GM12878 (cell line): ENCODE data around the gene GLYAT. TPM values are rescaled to one million over a fixed set of nuclear protein-coding genes. Genes with fewer than 3 reads are reported as not detected.

Experiments used
- ATAC-seq: fragments of 200-7000 bp; cut with Tn5 transposase; 3 replicates; pipeline ENCODE4 v1.9.1; 2020; ENCODE audit warnings: mild to moderate bottlenecking, moderate library complexity
- BruUV-seq: library from RNA; stranded (reverse); fragments of 400-500 nt; replicated peaks from 2 replicates; lab custom pipeline; 2021; lab: Mats Ljungman, UMichigan
- CTCF ChIA-PET: fragments of 300-600 bp; sonication (Branson Sonifier 250); formaldehyde crosslinking; extraction: SDS; loops from one replicate; lab custom pipeline; 2021; ENCODE audit warnings: inconsistent platforms; lab: Yijun Ruan, JAX
- POLR2A ChIA-PET: fragments of 350-600 bp; formaldehyde crosslinking; extraction: SDS; loops from one replicate; lab custom pipeline; 2021; ENCODE audit warnings: inconsistent platforms; lab: Charles Lee
- RAD21 ChIA-PET: fragments of 300-600 bp; sonication (Branson Sonifier 250); formaldehyde crosslinking; loops from one replicate; lab custom pipeline; 2023; ENCODE audit warnings: antibody characterized with exemption; ENCODE audit not compliant: unreplicated experiment; lab: Charles Lee
- SMC1A ChIA-PET: fragments of 300-600 bp; sonication (Branson Sonifier 250); formaldehyde crosslinking; loops from one replicate; lab custom pipeline; 2023; ENCODE audit not compliant: unreplicated experiment, uncharacterized antibody; lab: Charles Lee
- DNase-seq: peaks from one replicate; pipeline ENCODE4 v3.0.0-alpha.2; 2011; ENCODE audit warnings: low read depth, low spot score
- FAIRE-seq: peaks from 3 replicates; lab custom pipeline; 2011; peaks lifted over from hg19 to GRCh38; lab: Jason Lieb, UNC
- H2AFZ ChIP-seq: 2 replicates; pipeline ENCODE4 v1.6.0; 2011; ENCODE audit warnings: low read depth, low read length, control low read depth; ENCODE audit not compliant: control insufficient read depth
- H3K27ac ChIP-seq: 2 replicates; pipeline ENCODE4 v1.5.1; 2011; ENCODE audit warnings: control low read depth; ENCODE audit not compliant: control insufficient read depth, insufficient read depth
- H3K27me3 ChIP-seq, 2 experiments: replicated peaks in 1 of 2; 2 replicates each; pipeline versions ENCODE4 v1.6.0 to v1.6.1; 2011; ENCODE audit warnings: low read length in 1 of 2; ENCODE audit not compliant: control insufficient read depth in 2 of 2, insufficient read depth in 2 of 2
- H3K36me3 ChIP-seq, 2 experiments: 2 replicates each; pipeline ENCODE4 v1.5.1; 2011; ENCODE audit warnings: low read length in 1 of 2; ENCODE audit not compliant: control insufficient read depth in 2 of 2, insufficient read depth in 2 of 2
- H3K4me1 ChIP-seq: 2 replicates; pipeline ENCODE4 v1.6.1; 2011; ENCODE audit warnings: mild to moderate bottlenecking, low read length, moderate library complexity, mixed read lengths; ENCODE audit not compliant: control insufficient read depth, insufficient read depth
- H3K4me2 ChIP-seq: 2 replicates; pipeline ENCODE4 v1.6.0; 2011; ENCODE audit warnings: control low read depth; ENCODE audit not compliant: control insufficient read depth, insufficient read depth
- H3K4me3 ChIP-seq: fragments of 200-600 bp; sonication (generic); 2 replicates; pipeline ENCODE4 v1.5.1; 2016
- H3K79me2 ChIP-seq: 2 replicates; pipeline ENCODE4 v1.6.0; 2011; ENCODE audit warnings: low read length; ENCODE audit not compliant: control insufficient read depth, insufficient read depth
- H3K9ac ChIP-seq: 2 replicates; pipeline ENCODE4 v1.8.0; 2011; ENCODE audit warnings: low read length, control low read depth, mixed read lengths; ENCODE audit not compliant: control insufficient read depth, insufficient read depth
- H3K9me3 ChIP-seq: replicated peaks from 3 replicates; pipeline ENCODE4 v1.5.1; 2011; ENCODE audit warnings: mild to moderate bottlenecking, low read length; ENCODE audit not compliant: control insufficient read depth, insufficient read depth
- H4K20me1 ChIP-seq: 2 replicates; pipeline ENCODE4 v1.6.0; 2011; ENCODE audit not compliant: control insufficient read depth, insufficient read depth
- BACH1 ChIP-seq: fragments of 450-650 bp; IDR thresholded peaks from 2 replicates; pipeline ENCODE4 v1.6.1; 2017; ENCODE audit warnings: mild to moderate bottlenecking, borderline replicate concordance
- CBFB ChIP-seq: IDR thresholded peaks from 2 replicates; pipeline ENCODE4 v1.6.1; 2016; ENCODE audit warnings: antibody characterized with exemption, low read depth
- CBX3 ChIP-seq: fragments of 200-600 bp; sonication (generic); IDR thresholded peaks from 2 replicates; pipeline ENCODE4 v1.6.1; 2016; ENCODE audit warnings: low read depth, borderline replicate concordance
- EGR1 ChIP-seq, 2 experiments: IDR thresholded peaks; 1 replicate in 1 of 2; 2 replicates in 1 of 2; pipeline ENCODE4 v1.6.1; 2011 to 2012; ENCODE audit warnings: low read depth in 2 of 2, low read length in 2 of 2, borderline replicate concordance in 1 of 2, mild to moderate bottlenecking in 1 of 2, moderate library complexity in 1 of 2
- NR2F1 ChIP-seq: fragments of 450-650 bp; conservative IDR thresholded peaks from 2 replicates; pipeline ENCODE4 v1.6.1; 2017; ENCODE audit warnings: mild to moderate bottlenecking
- RAD21 ChIP-seq: IDR thresholded peaks from 2 replicates; pipeline ENCODE4 v1.6.1; 2011; ENCODE audit warnings: mild to moderate bottlenecking, low read depth, low read length, moderate library complexity; ENCODE audit not compliant: insufficient read depth
- RAD51 ChIP-seq: fragments of 450-650 bp; IDR thresholded peaks from 2 replicates; pipeline ENCODE4 v1.6.1; 2016; ENCODE audit warnings: moderate library complexity, mild to moderate bottlenecking, inconsistent platforms
- SIN3A ChIP-seq: IDR thresholded peaks from 2 replicates; pipeline ENCODE4 v1.6.1; 2012; ENCODE audit warnings: low read depth, low read length, improper control_type of control experiment
- SRF ChIP-seq, 2 experiments: IDR thresholded peaks; 2 replicates each; pipeline ENCODE4 v1.6.1; 2011; ENCODE audit warnings: low read depth in 2 of 2, low read length in 2 of 2, mild to moderate bottlenecking in 1 of 2, moderate library complexity in 1 of 2
- YBX1 ChIP-seq: fragments of 450-650 bp; IDR thresholded peaks from 2 replicates; pipeline ENCODE4 v1.6.1; 2016; ENCODE audit warnings: antibody characterized with exemption
- ZNF24 ChIP-seq: fragments of 450-650 bp; IDR thresholded peaks from 2 replicates; pipeline ENCODE4 v1.6.1; 2017; ENCODE audit warnings: antibody characterized with exemption, mild to moderate bottlenecking
- ZNF274 ChIP-seq: IDR thresholded peaks from one replicate; pipeline ENCODE4 v1.8.0; 2011; ENCODE audit not compliant: insufficient read length, insufficient read depth
- WGBS: methylation state at CpG from one replicate; pipeline ENCODE4 v1.1.6; 2016; ENCODE audit warnings: low lambda C conversion rate; ENCODE audit not compliant: insufficient replicate concordance, insufficient coverage; ENCODE audit errors: missing lambda C conversion rate; 5-methylcytosine and 5-hydroxymethylcytosine counted together
- in situ Hi-C: fragments of 300-500 bp; cut with MboI; formaldehyde crosslinking; loops from 9 replicates; pipeline ENCODE4 v1.14.3; 2018; ENCODE audit warnings: mixed read lengths
- intact Hi-C: fragments of 100-400 bp; cut with micrococcal nuclease; formaldehyde crosslinking; loops from one replicate; pipeline ENCODE4 v1.14.2; 2022; ENCODE audit not compliant: unreplicated experiment
- polyA plus RNA-seq, 11 experiments: library from polyadenylated mRNA; depleted of rRNA in 4 of 11; unstranded in 6 of 11; stranded (reverse) in 5 of 11; fragments of >200 nt; fragmentation: Nextera tagmentation in 4 of 11; fragmentation: Illumina TruSeq in 1 of 11; extraction: Ambion mirVana in 4 of 11; extraction: Trizol in 1 of 11; gene quantifications; 1 replicate in 1 of 11; 2 replicates in 10 of 11; pipeline versions ENCODE4 v1.2.1 to v1.2.3, GENCODE V29; 2011 to 2016; ENCODE audit warnings: inconsistent platforms in 2 of 11, missing spikeins in 2 of 11, low read depth in 1 of 11
- total RNA-seq, 4 experiments: library from RNA; depleted of rRNA in 3 of 4; stranded (reverse); fragments of >200 nt in 3 of 4; fragmentation: Illumina TruSeq in 1 of 4; extraction: Trizol in 1 of 4; gene quantifications; 2 replicates each; pipeline versions ENCODE4 v1.2.1 to v1.2.3, GENCODE V29; 2013 to 2021
- TF ChIP-seq, protein P1 (sequence below): fragments of 450-650 bp; formaldehyde crosslinking; IDR thresholded peaks from 2 replicates; pipeline ENCODE4 v1.4.0; 2022; ENCODE audit warnings: mild to moderate bottlenecking, moderate library complexity
- TF ChIP-seq, protein P2 (sequence below): fragments of 450-650 bp; IDR thresholded peaks from 2 replicates; pipeline ENCODE4 v1.6.1; 2017; ENCODE audit warnings: low read depth, mild to moderate bottlenecking, moderate library complexity
- TF ChIP-seq, protein P3 (sequence below): fragments of 150-350 bp; IDR thresholded peaks from 2 replicates; pipeline ENCODE4 v1.6.1; 2016; ENCODE audit warnings: low read depth, low read length
- TF ChIP-seq, protein P4 (sequence below): fragments of 450-650 bp; IDR thresholded peaks from 2 replicates; pipeline ENCODE4 v1.6.1; 2016; ENCODE audit warnings: mild to moderate bottlenecking

The GLYAT gene
- total and polyA plus RNA-seq, 10 of the 15 experiments (the other 5 are each of a cell fraction or from before 2014, with no cell fraction given), result 0.18 TPM; not detected in 9

DNA sequence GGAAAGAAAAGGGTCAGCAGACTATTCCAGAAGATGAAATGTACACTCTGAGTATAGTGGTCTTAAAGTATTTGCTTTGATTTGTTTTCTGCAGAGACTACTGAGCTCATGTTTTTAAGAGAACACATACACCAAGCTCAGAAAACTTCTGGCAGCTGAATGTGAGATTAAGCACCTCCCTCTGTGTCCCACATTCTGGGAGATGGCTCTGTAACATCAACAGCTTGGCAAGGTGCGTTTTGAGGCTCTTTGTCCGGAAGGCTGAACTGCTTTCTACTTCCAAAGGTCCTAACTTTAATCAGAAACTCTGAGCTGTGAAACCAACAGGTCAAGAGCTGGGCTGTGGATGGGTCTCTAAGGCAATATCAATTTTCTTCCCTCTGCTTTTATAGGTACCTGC is 36.4 kb upstream of the GLYAT start:
- Histone ChIP-seq H4K20me1 (no peaks in the 10 kb centered on the region), H3K27ac (no peak overlapping the region), H3K9me3 (no peaks in the 10 kb centered on the region), H3K9ac (no peak overlapping the region), H3K79me2 (no peaks in the 10 kb centered on the region), H3K4me2 (no peak overlapping the region), H3K27me3 (no peaks in the 10 kb centered on the region), H3K4me1 (no peaks in the 10 kb centered on the region), H3K4me3 (no peak overlapping the region), H2AFZ (no peak overlapping the region), H3K36me3 (no peaks in the 10 kb centered on the region)
- FAIRE-seq, result no peak
- no peak for DNase-seq
- RAD21 ChIA-PET, result no interaction called here
- WGBS, result 62% methylated on average over 2 of the region's 2 CpGs
- POLR2A ChIA-PET, result no interaction called here
- no TSS peak for BruUV-seq
- intact Hi-C loops, result no loop called here
- CTCF ChIA-PET, result no interaction called here
- SMC1A ChIA-PET, result interaction anchor here (1.7 kb wide), 1 partner anchor 18 kb away, joined by 7 read pairs; no protein-coding TSS in a partner anchor
- ATAC-seq, result no peak
- in situ Hi-C loops, result no loop called here
- no peak for TF ChIP-seq ZNF274
- TF ChIP-seq CBX3, result no peak
- no peak for TF ChIP-seq SRF (IDR thresholded peaks at IDR 0.05; ENCODE audit: low read depth in 2 of 2, low read length in 2 of 2)
- TF ChIP-seq BACH1, result no peak
- TF ChIP-seq, protein P1, sequence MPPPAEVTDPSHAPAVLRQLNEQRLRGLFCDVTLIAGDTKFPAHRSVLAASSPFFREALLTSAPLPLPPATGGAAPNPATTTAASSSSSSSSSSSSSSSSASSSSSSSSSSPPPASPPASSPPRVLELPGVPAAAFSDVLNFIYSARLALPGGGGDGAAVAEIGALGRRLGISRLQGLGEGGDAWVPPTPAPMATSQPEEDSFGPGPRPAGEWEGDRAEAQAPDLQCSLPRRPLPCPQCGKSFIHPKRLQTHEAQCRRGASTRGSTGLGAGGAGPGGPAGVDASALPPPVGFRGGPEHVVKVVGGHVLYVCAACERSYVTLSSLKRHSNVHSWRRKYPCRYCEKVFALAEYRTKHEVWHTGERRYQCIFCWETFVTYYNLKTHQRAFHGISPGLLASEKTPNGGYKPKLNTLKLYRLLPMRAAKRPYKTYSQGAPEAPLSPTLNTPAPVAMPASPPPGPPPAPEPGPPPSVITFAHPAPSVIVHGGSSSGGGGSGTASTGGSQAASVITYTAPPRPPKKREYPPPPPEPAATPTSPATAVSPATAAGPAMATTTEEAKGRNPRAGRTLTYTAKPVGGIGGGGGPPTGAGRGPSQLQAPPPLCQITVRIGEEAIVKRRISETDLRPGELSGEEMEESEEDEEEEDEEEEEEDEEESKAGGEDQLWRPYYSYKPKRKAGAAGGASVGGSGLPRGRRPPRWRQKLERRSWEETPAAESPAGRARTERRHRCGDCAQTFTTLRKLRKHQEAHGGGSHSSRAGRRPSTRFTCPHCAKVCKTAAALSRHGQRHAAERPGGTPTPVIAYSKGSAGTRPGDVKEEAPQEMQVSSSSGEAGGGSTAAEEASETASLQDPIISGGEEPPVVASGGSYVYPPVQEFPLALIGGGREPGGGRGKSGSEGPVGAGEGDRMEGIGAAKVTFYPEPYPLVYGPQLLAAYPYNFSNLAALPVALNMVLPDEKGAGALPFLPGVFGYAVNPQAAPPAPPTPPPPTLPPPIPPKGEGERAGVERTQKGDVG (CRISPR knock-in tag), result no peak
- TF ChIP-seq ZNF24, result no peak
- TF ChIP-seq, protein P2, sequence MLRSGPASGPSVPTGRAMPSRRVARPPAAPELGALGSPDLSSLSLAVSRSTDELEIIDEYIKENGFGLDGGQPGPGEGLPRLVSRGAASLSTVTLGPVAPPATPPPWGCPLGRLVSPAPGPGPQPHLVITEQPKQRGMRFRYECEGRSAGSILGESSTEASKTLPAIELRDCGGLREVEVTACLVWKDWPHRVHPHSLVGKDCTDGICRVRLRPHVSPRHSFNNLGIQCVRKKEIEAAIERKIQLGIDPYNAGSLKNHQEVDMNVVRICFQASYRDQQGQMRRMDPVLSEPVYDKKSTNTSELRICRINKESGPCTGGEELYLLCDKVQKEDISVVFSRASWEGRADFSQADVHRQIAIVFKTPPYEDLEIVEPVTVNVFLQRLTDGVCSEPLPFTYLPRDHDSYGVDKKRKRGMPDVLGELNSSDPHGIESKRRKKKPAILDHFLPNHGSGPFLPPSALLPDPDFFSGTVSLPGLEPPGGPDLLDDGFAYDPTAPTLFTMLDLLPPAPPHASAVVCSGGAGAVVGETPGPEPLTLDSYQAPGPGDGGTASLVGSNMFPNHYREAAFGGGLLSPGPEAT, result no peak
- no peak for TF ChIP-seq SIN3A
- TF ChIP-seq CBFB, result no peak
- no peak for TF ChIP-seq YBX1
- TF ChIP-seq RAD51, result no peak
- TF ChIP-seq, protein P3, sequence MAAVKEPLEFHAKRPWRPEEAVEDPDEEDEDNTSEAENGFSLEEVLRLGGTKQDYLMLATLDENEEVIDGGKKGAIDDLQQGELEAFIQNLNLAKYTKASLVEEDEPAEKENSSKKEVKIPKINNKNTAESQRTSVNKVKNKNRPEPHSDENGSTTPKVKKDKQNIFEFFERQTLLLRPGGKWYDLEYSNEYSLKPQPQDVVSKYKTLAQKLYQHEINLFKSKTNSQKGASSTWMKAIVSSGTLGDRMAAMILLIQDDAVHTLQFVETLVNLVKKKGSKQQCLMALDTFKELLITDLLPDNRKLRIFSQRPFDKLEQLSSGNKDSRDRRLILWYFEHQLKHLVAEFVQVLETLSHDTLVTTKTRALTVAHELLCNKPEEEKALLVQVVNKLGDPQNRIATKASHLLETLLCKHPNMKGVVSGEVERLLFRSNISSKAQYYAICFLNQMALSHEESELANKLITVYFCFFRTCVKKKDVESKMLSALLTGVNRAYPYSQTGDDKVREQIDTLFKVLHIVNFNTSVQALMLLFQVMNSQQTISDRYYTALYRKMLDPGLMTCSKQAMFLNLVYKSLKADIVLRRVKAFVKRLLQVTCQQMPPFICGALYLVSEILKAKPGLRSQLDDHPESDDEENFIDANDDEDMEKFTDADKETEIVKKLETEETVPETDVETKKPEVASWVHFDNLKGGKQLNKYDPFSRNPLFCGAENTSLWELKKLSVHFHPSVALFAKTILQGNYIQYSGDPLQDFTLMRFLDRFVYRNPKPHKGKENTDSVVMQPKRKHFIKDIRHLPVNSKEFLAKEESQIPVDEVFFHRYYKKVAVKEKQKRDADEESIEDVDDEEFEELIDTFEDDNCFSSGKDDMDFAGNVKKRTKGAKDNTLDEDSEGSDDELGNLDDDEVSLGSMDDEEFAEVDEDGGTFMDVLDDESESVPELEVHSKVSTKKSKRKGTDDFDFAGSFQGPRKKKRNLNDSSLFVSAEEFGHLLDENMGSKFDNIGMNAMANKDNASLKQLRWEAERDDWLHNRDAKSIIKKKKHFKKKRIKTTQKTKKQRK, result no peak
- TF ChIP-seq NR2F1, result no peak
- TF ChIP-seq RAD21, result no peak
- no peak for TF ChIP-seq EGR1 (IDR thresholded peaks at IDR 0.05; ENCODE audit: borderline replicate concordance in 1 of 2, low read depth in 2 of 2, low read length in 2 of 2)
- TF ChIP-seq, protein P4, sequence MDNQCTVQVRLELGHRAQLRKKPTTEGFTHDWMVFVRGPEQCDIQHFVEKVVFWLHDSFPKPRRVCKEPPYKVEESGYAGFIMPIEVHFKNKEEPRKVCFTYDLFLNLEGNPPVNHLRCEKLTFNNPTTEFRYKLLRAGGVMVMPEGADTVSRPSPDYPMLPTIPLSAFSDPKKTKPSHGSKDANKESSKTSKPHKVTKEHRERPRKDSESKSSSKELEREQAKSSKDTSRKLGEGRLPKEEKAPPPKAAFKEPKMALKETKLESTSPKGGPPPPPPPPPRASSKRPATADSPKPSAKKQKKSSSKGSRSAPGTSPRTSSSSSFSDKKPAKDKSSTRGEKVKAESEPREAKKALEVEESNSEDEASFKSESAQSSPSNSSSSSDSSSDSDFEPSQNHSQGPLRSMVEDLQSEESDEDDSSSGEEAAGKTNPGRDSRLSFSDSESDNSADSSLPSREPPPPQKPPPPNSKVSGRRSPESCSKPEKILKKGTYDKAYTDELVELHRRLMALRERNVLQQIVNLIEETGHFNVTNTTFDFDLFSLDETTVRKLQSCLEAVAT, result no peak
